Adipose tissue (tissue), 3 donors: ENCODE data around the gene DLG5. TPM values are rescaled to one million over a fixed set of nuclear protein-coding genes. Genes with fewer than 3 reads are reported as not detected.
"Not testable (repeated sequence)": the region's sequence is repeated elsewhere in the genome, so short reads cannot be mapped to it uniquely, and the experiment has no call there.

Experiments used
- H3K27ac ChIP-seq: one replicate; pipeline ENCODE4 v1.5.1; 2013; ENCODE audit warnings: low read depth, low read length
- WGBS, 3 donors: extraction: QIAGEN DNeasy Blood & Tissue Kit; methylation state at CpG; one replicate each; pipeline ENCODE4 v1.1.7; 2013; 5-methylcytosine and 5-hydroxymethylcytosine counted together
- polyA plus RNA-seq, 3 donors: library from polyadenylated mRNA; stranded (reverse); fragments of 200-250 nt; gene quantifications; one replicate each; pipeline ENCODE4 v1.2.3, GENCODE V29; 2013
- donor health status: healthy with polysubstance abuse.
- donor health status: Bipolar disorder and iron deficiency.
- donor health status: healthy.

DLG5 gene
- polyA plus RNA-seq, 3 donors: 10.2 to 17.2 (median 14.1) TPM

DNA sequence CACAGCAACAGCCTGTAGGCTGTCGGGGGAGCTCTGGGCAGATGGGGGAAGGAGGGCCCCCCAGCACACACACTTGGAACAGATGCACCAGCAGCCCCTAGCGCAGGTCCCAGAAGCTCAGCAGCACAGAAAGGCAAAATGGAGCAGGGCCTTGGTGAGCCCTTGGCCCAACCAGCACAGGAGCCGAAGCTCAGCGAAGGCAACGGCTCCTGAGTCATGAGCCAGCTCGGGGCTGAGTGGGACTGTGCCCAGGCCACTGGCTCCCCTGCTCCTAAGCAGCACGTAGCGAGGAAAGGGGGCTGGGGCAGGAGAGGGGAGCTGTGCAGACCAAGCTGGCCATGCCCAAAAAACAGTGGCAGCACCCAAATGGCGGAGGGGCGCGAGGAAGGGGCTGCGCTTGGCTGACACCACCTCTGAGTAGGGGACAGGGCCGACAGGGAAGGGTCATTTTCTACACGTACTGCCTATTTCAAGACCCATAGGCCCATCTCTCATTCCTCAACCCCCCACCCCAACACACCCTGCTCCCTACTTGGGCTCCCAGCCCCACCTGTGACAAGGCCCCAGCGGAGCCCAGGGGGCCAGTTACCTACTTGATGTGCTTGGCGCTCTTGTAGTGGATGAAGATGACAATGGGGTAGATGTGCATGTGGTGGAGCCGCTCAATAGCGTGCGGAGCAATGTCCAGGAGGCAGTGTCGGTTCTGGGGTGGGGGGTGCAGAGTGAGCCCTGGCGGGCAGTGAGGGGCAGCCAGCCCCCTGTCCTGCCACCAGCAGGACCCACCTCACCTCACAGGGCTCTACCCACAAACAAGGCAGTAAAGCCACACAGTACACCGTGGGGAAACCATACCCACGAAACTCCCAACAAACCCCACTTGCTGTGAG is 132.1 kb downstream of the DLG5 start:
- 95 to 97% (median 96%) methylated on average over 23 of the region's 23 CpGs for WGBS, 3 donors
- H3K27ac ChIP-seq: no peak overlapping the region

DNA sequence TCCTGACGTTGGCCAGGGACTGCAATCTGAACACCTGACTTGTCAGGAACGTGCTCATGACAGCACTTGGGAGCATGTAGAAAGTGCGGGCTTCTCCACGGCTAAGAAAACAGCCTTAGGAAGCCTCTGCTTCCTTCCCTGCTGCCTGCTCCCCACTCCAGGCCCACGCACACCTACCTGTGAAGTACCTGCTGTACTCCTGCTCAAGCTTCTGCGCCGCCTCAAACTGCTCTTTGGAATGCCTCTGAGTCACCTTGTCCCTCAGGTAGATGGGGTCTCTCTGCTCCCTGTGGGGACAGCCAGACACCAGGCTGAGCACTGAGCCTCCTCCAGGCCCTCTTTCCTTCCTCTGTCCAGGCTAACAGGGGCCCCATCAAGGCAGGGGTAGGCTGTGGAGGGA is 132.7 kb downstream of the DLG5 start:
- 86 to 94% (median 93%) methylated on average over 7 of the region's 7 CpGs for WGBS, 3 donors
- H3K27ac ChIP-seq: no peak overlapping the region

DNA sequence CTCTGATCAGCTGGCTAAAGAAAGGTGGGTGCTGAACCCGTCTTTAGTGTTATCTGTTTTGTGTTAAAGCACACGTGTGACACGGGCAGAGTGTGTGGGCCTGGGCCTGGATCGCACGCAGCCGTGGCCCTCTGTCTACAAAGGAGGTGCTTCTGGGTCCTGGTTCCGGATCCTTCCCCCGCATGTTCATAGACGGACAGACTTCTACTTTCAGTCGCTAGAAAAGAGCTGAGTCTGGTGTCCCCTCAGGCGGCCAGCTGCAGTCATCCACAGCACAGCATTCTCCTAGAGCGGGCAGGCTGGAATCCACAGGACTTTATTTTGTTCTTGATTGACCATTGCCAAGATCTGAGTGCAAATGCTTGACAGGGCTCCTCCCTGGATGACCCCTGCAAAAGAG is 134.4 kb downstream of the DLG5 start:
- H3K27ac ChIP-seq: no peak overlapping the region
- 90 to 95% (median 91%) methylated on average over 12 of the region's 12 CpGs for WGBS, 3 donors

DNA sequence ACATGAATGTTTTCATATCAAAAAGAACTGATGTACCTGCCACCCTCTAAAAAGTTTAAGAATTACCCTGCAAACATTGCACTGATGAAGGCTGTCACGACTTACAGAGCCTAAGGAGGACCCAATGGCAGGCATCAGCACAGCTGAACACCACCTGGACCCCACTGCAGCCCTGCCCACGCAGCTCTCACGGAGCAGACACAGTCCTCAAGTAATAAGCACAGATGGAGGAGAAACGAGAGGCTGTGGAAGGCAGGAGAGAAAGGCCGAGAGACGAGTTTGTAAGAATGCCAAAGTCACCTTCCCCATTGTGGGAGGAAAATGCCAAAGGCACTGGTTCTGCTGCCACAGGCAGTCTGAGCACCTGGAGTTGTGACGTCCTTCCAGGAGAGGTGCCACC is 135.0 kb downstream of the DLG5 start:
- WGBS, 3 donors: 80 to 89% (median 84%) methylated on average over 7 of the region's 7 CpGs

DNA sequence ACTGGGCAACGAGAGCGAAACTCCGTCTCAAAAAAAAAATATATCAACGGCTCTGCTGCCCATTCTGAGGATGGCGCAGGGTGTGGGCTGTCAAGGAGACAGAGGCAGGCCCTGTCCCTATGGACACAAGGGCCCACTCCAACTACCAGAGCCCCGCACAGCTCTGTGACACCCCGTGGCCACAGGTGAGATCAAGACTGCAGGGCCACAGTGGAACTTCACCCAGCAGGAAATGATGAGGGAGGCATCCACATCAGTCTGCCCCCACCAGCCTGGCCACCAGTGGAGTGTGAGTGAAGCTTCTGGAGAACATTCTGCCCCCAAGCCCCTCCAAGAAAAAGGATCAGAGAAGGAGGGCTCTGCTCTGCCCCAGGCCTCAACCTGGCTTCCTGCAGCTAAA is 136.7 kb downstream of the DLG5 start:
- H3K27ac ChIP-seq: no peak overlapping the region
- 96 to 98% (median 97%) methylated on average over 7 of the region's 7 CpGs for WGBS, 3 donors

More for the DNA sequence above, 135.0 kb downstream of the DLG5 start:
- no peak overlapping the region for H3K27ac ChIP-seq

DNA sequence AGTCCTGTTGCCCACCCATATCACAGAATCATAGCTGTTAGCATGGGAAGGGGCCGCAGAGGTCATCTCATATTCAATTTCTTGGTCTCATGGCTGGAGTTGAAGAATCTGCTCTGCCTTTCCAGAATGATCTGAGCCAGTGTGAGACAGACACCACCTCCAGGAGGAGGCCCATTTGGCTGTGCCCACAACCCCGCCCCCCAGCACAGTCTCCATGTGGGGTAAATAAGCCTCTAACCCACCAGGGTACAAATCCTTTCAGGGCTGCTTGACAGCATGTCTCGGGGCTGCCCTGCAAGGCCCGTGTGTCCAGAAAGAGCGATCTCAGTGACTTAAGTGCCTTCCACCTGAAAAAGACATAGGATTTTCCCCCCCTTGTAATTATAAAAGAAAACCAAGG is 137.5 kb downstream of the DLG5 start:
- WGBS, 3 donors: 94 to 96% (median 95%) methylated on average over 5 of the region's 5 CpGs
- H3K27ac ChIP-seq: no peak overlapping the region

DNA sequence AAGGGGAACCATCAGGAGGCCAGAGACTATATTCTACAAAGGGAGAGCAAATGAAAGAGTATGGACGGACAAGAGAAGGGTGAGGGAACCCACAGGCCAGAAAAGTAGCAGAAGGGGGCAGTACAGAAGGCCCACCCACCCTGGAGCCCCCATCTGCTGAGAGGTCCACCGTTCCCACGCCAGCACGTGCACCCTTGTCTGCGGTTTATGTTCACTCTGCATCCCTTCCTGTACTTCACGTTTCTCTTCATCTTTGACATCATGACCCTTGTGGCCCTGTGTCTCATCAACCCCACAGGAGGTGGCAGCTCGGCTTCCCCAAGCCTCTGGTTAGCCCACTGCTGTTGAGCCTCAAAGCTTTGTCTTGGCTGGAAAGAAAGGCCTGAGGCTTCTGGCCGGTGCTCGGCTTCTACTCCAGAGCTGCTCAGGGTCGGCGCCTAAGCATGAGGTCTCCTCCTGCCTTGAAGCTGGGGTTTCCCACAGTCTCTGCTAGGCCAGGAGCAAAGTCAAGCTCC is 138.0 kb downstream of the DLG5 start:
- WGBS, 3 donors: 92 to 96% (median 94%) methylated on average over 11 of the region's 11 CpGs
- H3K27ac ChIP-seq: no peak overlapping the region

DNA sequence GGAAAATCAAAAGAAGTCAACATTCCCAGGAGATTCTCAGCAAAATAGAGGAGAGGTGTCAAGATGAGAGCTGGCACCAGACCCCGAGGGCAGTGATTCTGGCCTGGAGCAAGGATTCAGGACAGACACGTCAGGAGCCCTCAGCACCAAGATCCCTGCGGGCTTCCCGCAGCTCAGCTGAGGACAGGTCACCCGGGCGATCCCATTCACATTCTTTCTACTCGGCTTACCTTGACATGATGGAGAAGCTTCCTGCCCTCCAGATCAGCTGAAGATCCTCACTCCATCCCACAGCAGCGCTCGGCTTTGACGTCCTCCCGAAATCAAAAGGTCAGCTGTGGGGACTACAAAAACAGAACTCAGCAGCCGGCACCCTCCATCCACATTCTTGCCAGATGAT is 139.1 kb downstream of the DLG5 start:
- 93 to 97% (median 95%) methylated on average over 12 of the region's 12 CpGs for WGBS, 3 donors
- H3K27ac ChIP-seq: no peak overlapping the region

DNA sequence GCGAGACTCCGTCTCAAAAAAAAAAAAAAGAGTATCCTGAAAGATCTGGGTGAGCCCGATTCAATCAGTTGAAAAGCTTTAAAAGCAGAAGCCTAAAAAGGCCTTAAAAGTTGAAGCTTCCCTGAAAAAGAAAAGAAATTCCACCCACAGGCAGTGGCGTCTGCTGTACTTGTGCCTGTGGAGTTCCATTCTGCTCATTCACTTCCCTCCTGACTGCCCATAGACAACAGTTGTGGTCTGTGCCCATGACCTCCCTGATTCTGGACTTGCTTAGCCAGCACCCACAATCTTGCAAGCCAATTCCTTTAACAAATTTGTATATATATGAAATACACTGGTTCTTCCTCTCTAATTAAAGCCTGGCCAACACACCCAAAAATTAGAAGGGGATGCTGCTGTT is 141.7 kb downstream of the DLG5 start:
- no peak overlapping the region for H3K27ac ChIP-seq
- WGBS, 3 donors: 94 to 97% (median 96%) methylated on average over 4 of the region's 4 CpGs

DNA sequence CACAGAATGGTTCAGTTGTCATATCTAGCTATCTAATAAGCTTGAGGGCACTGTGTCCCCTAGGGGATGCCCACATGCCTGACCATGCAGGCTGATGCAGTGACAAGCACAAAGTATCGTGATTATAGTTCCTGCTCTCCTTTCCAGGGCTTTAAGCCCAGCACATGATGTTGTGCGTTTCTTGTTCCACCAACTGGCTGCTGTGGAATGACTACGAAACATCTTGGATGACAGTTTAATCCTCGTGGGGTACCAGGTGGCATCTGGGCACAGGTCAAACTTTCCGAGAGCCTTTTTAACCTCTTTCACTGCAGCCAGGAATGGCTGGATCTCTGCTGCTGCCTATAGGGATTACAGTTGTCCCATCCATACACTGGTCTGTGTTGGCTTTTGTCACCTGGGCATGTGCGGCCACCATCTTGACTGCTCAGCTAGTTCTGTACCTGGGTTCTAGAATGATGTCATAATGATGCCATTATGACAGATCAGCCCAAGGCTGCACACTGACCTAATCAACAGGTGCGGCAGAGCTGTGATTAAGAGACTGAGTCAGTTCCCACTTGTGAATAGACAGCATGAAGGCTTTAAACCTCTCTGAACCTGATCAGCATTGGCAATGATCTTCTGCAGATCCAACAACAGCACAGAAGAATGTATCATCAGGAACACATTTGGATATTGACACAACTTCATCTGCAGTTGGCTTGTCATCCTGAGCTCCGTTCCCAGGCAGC is 144.1 kb downstream of the DLG5 start:
- H3K27ac ChIP-seq: no peak overlapping the region
- 93 to 95% (median 94%) methylated on average over 8 of the region's 8 CpGs for WGBS, 3 donors

DNA sequence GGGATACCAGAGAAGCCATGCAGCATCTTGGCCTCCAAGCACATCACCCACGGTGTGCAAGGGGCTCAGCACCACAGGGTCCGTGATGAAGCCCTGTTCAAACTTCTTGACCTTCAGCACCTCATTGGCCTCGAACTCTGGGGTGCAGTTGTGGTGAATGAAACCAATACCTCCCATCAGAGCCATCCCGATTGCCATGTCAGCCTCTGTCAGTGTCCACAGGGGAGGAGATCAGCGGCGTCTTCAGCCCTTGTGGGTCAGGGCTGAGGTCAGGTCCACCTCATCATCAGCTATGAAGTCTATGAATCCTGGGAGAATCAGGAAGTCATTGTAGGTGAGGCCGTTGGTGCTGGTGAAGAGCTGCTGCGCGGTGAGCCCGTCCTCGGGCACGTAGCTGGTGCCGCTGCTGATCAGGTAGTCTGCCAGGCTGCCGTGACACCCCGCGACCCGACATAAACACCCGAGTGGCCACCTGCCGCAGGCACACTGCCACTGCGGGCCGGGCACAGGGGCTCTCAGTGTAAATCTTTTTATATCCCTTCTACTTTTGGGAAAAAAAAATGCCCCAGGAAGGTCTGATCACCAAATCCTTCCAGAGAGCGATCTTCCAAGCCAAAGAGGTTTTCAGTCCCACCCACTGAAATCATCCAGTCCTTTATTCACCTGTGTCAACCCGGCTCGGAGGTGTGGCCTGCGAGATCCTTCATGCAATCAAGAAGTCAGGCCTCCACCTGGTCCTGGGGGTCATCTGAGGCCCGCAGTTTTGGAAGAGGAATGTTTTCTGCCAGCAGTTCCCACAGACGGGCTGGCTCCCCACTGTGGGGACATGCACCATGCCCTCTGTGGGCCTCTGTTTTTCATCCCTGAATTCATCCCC is 144.9 kb downstream of the DLG5 start:
- WGBS, 3 donors: 94 to 97% (median 96%) methylated on average over 27 of the region's 27 CpGs
- H3K27ac ChIP-seq: no peak overlapping the region

DNA sequence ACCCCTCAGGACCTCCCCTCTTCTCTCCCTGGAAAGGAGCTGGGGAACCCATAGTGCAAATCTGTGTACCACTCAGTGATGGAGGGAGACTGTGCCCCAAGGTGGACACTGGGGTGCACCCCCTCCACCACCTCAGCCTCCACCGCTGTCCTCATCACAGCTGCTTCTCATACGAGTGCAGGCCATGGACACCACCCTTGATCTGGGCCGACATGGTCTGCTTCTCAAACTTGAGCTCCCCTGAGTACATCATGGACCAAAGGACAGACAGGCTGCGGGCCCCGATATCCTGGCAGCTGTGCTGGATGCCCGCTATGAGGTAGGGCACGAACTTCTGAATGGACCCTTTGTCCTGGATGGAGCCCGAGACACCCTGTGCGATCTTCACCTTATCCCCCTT is 146.4 kb downstream of the DLG5 start:
- no peak overlapping the region for H3K27ac ChIP-seq
- 98% methylated on average over 9 of the region's 9 CpGs for WGBS, 3 donors

DNA sequence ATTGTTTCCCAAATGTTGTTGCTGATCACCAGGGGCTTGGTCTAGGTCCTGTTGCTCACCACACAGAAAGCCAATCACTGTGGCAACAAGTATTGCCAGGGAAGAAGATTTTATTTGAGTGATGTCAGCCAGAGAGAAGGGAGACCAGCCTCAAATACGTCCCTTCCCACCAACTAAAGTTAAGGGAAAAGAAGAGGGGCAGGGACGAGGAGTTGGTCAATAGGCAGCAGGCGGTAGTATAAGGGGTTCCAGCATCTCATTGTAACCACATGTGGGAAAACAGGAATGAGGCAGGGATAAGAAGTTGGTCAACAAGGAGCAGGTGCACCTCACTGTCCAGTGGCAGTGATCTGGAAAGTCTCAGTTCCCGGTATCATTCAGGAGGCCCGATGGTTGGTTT is 150.1 kb downstream of the DLG5 start:
- no peak overlapping the region for H3K27ac ChIP-seq
- WGBS, 3 donors: 85 to 96% (median 89%) methylated on average over 5 of the region's 5 CpGs

DNA sequence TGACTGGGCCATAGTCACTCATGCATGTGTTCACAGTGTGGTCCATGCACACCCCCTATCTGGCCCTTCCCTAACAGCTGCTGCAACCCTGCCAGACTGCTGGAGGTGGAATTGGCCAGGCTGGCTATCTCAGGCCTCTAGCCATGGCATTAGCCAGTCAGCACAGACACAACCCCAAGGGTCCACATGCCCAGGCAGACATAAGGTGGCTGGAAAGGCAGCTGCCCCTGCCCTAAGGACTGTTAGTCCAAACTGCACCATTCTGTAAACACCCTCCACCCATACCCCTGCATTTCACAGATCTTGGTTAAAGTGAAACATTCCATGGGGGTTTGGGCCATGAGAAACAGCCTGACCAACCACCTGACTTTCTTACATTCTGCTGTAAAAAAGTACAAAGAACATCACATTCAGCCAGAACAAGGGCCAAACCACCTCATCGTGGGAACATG is 151.6 kb downstream of the DLG5 start:
- no peak overlapping the region for H3K27ac ChIP-seq
- 55 to 81% (median 71%) methylated on average over 1 of the region's 1 CpG for WGBS, 3 donors

DNA sequence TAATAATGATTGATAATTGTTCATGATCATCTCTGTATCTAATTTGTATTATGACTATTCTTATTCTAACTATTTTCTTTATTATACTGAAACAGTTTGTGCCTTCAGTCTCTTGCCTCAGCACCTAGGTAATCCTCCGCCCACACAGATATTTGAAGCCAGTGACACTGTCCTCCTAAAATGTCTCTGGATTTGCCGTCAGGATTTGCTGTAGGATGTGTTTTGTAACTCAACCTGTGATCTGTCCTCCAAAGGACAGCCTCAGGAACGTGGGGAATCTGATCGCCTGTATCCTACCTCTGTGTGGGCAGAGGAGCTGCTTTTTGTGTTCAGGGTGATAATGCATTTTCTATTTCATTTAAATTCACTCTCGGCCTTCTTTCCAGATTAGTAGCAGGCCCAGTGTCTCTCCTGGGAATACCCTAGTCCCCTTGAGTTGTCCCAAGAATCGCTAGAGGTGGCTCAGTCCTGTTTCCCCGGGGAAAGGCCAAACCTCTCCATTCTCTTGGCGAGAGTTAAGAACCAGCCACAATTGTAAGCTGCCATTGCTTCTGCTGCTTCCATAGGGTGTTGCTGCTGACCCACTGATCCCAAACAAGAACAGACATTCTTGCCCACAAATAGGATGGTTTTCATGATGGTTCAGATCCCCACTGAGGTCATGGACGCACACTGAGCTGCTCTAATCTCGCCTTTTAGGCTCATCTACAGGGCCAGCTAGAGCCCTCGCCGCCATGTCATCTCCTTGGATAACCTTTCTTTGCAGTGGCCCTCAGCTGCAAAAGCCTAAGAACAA is 152.7 kb downstream of the DLG5 start:
- H3K27ac ChIP-seq: no peak overlapping the region
- 88 to 92% (median 90%) methylated on average over 12 of the region's 12 CpGs for WGBS, 3 donors

DNA sequence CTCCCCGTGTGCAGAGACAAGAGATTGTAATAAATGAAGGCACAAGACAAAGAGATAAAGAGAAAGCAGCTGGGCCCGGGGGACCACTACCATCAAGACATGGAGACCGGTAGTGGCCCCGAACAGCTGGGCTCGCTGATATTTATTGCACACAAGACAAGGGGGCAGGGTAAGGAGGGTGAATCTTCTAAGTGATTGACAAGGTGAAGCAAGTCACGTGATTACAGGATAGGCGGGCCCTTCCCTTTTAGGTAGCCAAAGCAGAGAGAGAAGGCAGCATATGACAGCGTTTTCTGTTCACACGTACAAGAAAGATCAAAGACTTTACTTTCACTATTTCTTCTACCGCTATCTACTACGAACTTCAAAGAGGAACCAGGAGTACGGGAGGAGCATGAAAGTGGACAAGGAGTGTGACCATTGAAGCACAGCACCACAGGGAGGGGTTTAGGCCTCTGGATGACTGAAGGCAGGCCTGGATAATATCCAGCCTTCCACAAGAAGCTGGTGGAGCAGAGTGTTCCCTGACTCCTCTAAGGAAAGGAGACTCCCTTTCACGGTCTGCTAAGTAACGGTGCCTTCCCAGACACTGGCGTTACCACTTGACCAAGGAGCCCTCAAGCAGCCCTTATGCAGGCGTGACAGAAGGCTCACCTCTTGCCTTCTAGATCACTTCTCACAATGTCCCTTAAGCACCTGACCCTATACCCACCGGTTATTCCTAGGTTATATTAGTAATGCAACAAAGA is 153.5 kb downstream of the DLG5 start:
- not testable (repeated sequence) for H3K27ac ChIP-seq
- 76 to 89% (median 79%) methylated on average over 17 of the region's 17 CpGs for WGBS, 3 donors

DNA sequence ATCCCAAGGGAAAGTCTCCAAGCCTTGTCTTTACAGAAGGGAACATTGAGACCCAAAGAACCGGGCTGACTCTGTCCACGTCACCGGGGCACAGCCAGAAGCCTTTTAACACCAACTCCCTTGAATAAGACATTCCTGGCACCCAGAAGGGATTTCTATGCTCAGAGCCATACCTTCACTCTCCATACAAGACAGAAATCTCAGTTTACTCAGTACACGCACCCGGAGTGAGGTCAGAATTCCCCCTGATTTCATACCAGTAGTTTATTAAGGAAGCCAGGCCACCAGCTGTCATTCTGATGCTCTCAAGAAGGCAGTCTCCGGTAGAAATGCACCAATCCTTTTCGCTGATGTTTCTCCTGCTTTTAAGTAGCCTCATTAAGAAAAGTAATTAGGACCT is 154.7 kb downstream of the DLG5 start:
- 84 to 92% (median 87%) methylated on average over 7 of the region's 7 CpGs for WGBS, 3 donors
- no peak overlapping the region for H3K27ac ChIP-seq
